NCI-H1694 treated with DMSO at 0.1 percent for 48 hours (cell line): ENCODE data around the gene RND1.

Source experiments
- DNase-seq: peaks from one replicate; lab custom pipeline; 2025; lab: John Stamatoyannopoulos, UW

The RND1 gene

DNA sequence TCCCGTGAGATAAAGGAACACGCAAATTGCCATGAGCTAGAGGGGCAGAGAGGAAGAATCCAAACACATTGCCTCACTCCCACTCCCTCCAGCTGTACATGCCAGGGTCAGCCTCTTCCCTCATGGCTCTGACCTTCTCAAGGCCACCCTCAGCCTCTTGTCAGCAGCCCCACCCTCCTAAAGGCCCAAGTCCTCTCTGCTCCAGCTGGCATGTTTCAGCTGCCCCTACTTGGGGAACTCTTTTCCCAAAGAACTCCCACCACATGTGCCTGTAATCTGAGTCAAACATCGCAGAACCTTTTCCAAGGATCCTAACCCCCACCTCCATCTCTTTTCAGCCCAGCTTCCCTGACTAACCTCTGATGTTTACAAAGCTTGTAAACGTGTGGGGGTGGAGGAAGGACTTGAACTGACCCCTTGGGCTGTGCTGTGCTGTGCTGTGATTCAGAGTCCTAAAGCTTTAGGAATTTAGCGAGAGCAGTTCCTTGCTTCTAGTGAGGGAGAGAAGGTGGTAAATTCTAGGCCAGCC is 54.7 kb downstream of the RND1 start:
- no peak for DNase-seq

DNA sequence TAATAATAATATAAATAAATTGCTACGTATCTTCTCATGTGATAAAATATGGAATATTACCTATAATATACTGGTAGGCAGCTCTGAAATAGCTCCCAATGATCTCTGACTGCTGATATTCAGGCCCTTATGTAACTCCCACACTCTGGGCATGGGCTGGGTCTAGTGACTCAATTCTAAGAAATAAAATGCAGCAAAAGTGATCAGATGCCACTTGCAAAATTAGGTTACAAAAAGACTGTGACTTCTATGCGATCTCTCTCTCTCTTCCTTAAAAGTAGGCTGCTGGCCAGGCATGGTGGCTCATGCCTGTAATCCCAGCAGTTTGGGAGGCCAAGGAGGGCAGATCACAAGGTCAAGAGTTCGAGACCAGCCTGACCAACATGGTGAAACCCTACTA is 57.7 kb downstream of the RND1 start:
- DNase-seq, result no peak
